M059J (cell line): ENCODE measurements around the gene PDE4D. TPM values are rescaled to one million over a fixed set of nuclear protein-coding genes. Genes with fewer than 3 reads are reported as not detected.

Experiments
- DNase-seq: peaks from one replicate; pipeline ENCODE4 v3.0.0-alpha.2; 2012; ENCODE audit warnings: low read depth
- total RNA-seq: library from RNA; depleted of rRNA; stranded (reverse); fragments of >200 nt; shearing (Covaris generic); gene quantifications from 2 replicates; pipeline ENCODE4 v1.2.3, GENCODE V29; 2014

The PDE4D gene
- total RNA-seq, 1 experiment from 2014 or later = 14.9 TPM

GRCh38 chr5:58933891-58934628, 959.5 kb downstream of the PDE4D start:
- no peak for DNase-seq

GRCh38 chr5:58932057-58932612, 961.4 kb downstream of the PDE4D start:
- DNase-seq = no peak

- no peak for DNase-seq
Observed at GRCh38 chr5:58930520-58930919, 963.0 kb downstream of the PDE4D start.

- no peak for DNase-seq
Observed at GRCh38 chr5:58929726-58930125, 963.8 kb downstream of the PDE4D start.

GRCh38 chr5:58927938-58928337, 965.6 kb downstream of the PDE4D start:
- no peak for DNase-seq

- no peak for DNase-seq
Observed at GRCh38 chr5:58927181-58927580, 966.3 kb downstream of the PDE4D start.

GRCh38 chr5:58926541-58926935, 967.0 kb downstream of the PDE4D start:
- no peak for DNase-seq

GRCh38 chr5:58925627-58926540, 967.6 kb downstream of the PDE4D start:
- peak; percentile 18 for DNase-seq

GRCh38 chr5:58924306-58924705, 969.2 kb downstream of the PDE4D start:
- DNase-seq = peak; percentile 41

GRCh38 chr5:58923355-58923754, 970.2 kb downstream of the PDE4D start:
- DNase-seq = no peak

- peak; percentile 36 for DNase-seq
Observed at GRCh38 chr5:58922461-58923171, 970.9 kb downstream of the PDE4D start.

- DNase-seq = peak; percentile 14
Observed at GRCh38 chr5:58921159-58921558, 972.4 kb downstream of the PDE4D start.

GRCh38 chr5:58919833-58920232, 973.7 kb downstream of the PDE4D start:
- DNase-seq = no peak
